RPMI8226 (cell line): ENCODE measurements around the gene METTL2A.
"Not testable (repeated sequence)": the region's sequence is repeated elsewhere in the genome, so short reads cannot be mapped to it uniquely, and the experiment has no call there.

Source experiments
- DNase-seq: peaks from one replicate; pipeline ENCODE4 v3.0.0-alpha.2; 2015

METTL2A gene, protein sequence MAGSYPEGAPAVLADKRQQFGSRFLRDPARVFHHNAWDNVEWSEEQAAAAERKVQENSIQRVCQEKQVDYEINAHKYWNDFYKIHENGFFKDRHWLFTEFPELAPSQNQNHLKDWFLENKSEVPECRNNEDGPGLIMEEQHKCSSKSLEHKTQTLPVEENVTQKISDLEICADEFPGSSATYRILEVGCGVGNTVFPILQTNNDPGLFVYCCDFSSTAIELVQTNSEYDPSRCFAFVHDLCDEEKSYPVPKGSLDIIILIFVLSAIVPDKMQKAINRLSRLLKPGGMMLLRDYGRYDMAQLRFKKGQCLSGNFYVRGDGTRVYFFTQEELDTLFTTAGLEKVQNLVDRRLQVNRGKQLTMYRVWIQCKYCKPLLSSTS

DNA sequence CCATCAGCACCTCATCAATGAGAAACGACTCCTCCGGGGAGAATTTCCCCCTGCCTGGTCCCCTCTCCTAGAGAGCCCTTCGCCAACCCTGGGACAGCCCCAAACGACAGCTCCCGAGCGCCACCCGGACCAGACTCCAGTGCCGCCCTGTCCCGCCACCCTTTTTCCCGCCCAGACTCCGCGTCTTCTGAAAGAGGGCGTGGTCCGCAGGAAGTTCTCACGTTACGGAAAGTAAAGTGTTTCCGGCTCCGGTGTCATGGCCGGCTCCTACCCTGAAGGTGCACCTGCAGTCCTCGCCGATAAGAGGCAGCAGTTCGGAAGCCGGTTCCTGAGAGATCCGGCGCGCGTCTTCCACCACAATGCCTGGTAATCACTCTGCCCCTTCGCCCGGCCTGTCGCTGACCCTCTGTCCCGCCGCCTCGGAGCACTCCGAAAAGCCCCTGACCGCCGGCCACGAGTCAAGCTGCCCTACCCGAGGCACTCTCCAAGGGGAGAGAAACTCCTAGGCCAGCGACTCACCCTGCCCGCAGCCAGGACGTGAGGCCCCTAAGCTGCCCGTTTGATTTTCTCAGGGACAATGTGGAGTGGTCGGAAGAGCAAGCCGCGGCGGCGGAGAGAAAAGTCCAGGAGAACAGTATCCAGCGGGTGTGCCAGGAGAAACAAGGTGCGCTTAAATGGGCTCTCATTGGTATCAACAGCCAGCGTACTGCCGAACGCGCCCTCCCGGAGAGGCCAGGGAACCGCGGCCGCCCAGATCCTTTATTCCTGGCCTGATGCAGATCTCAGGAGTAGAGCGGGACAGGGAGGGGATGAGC, at the start of gene METTL2A:
Gene METTL2A, plus strand, starts transcription at position 251 of the 815 bp plus-strand sequence. Its CDS starts 6 bp downstream, at position 257.
- peak; percentile 96 for DNase-seq

GRCh38 chr17:62380253-62380652, 43.4 kb upstream of the METTL2A start, which contains the start of gene EFCAB3:
TSS of gene EFCAB3 (plus strand) at chr17:62380553. CDS start at chr17:62382980, 2,427 bp downstream.
- no peak for DNase-seq

DNA sequence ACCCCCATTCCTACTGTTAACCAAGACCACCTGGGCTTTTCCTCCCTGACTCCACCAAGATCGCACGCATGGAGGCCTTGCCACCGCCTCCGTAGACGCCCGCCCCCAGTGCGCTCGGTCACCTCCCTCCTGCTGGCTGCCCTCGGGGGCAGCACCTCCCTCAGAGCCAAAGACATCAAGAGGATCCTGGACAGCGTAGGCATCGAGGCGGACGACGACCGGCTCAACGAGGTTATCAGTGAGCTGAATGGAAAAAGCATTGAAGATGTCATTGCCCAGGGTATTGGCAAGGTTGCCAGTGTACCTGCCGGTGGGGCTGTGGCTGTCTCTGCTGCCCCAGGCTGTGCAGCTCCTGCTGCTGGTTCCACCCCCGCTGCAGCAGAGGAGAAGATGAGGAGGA, 42.1 kb upstream of the METTL2A start:
- DNase-seq, result no peak

DNA sequence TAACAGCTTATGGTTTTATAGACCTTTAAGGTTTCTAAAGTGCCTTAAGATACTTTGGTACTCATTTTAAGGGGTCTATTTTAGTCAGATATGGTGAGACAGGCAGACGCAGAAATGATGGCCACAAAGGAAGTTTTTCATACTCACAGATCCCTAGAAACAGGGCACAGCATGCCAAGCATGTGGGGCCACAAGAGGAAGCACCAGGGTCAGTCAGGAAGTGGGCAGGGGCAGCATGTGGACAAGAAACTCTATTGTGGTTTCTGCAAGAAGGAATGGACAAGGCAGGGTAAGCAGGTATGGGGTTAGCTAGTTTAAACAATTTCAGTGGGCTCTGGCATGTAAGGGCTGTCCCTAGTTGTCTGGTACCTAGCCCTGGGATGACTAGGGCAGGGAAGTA, 34.8 kb upstream of the METTL2A start:
- DNase-seq, result no peak

- DNase-seq, result no peak
Measured at GRCh38 chr17:62392908-62393307, 30.8 kb upstream of the METTL2A start.

- no peak for DNase-seq
Measured at GRCh38 chr17:62398891-62399290, 24.8 kb upstream of the METTL2A start.

GRCh38 chr17:62405451-62405850, 18.2 kb upstream of the METTL2A start:
- no peak for DNase-seq

DNA sequence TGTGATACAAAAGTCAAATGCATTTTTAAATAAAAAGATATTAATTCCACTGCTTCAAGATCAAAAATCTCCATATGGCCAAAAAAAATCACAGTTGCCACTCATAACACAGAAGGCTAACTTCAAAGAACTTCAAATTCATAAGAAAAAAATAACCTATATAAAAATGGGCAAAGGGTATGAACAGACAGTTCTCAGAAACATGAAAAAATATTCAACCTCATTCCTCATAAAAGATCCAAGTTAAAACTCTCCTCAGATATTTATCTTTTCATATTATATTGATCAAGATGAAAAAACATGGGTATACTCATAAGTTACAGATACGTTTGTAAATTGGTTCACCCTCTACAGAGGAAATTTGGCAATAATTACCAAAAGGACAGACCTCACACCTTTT, 10.6 kb upstream of the METTL2A start:
- DNase-seq, result not testable (repeated sequence)

- not testable (repeated sequence) for DNase-seq
Measured at GRCh38 chr17:62426214-62426613, 2.5 kb downstream of the METTL2A start.

GRCh38 chr17:62435251-62435650, 11.6 kb downstream of the METTL2A start:
- DNase-seq, result not testable (repeated sequence)

DNA sequence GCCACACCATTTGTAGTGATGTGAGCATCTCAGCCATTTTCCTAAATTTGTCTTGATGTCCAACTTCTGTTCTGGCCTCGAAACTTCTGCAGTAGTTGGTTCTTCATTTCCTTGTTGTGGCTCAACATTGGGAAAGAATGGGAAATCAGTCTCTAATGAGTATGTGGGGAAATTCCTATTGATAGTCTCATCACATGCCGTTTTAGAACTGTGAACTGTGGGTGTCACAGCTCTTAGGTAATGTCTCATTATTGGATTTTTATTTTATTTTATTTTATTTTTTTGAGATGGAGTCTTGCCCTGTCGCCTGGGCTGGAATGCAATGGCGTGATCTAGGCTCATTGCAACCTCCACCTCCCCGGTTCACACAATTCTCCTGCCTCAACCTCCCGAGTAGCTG, 17.5 kb downstream of the METTL2A start:
- not testable (repeated sequence) for DNase-seq

DNA sequence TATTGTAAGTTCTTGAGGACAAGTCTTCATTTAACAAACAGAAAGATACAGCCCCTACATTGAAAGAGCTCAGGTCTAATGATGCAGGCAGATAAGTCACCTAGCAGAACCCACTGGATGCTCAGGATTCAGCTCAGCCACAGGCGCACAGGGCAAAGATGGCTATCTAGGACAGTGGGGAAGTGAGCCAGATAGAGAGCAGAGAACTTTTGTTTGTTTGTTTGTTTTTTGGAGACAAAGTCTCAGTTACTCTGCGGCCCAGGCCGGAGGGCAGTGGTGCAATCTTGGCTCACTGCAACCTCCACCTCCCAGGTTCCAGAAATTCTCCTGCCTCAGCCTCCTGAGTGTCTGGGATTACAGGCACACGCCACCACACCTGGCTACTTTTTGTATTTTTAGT, 20.4 kb downstream of the METTL2A start:
- no peak for DNase-seq

- DNase-seq, result not testable (repeated sequence)
Measured at GRCh38 chr17:62445791-62446190, 22.1 kb downstream of the METTL2A start.

- DNase-seq, result not testable (repeated sequence)
Measured at GRCh38 chr17:62452195-62452594, 28.5 kb downstream of the METTL2A start.

GRCh38 chr17:62453041-62453440, 29.3 kb downstream of the METTL2A start:
- not testable (repeated sequence) for DNase-seq

DNA sequence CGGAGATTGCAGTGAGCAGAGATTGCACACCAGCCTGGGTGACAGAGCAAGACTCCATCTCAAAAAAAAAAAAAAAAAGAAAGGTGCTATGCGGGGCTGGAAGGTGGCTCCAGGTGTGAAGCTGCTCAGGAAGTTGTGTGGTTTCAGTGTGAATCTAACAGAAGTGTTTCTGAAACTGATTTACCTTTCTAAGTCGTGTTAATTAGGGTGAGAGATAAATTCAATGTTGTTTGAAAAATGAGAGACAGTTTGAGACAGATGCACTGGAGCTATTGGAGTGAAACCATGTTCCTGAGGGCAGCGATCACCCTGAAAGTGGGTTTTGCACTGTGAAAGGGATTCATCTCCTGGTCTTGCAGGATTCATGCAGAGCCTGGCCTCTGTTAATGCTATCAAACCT, 30.0 kb downstream of the METTL2A start:
- peak; percentile 73 for DNase-seq

GRCh38 chr17:62454111-62454510, 30.4 kb downstream of the METTL2A start:
- DNase-seq, result peak; percentile 65

- no peak for DNase-seq
Measured at GRCh38 chr17:62456016-62456415, 32.3 kb downstream of the METTL2A start.

- DNase-seq, result not testable (repeated sequence)
Measured at GRCh38 chr17:62458483-62458882, 34.8 kb downstream of the METTL2A start.

DNA sequence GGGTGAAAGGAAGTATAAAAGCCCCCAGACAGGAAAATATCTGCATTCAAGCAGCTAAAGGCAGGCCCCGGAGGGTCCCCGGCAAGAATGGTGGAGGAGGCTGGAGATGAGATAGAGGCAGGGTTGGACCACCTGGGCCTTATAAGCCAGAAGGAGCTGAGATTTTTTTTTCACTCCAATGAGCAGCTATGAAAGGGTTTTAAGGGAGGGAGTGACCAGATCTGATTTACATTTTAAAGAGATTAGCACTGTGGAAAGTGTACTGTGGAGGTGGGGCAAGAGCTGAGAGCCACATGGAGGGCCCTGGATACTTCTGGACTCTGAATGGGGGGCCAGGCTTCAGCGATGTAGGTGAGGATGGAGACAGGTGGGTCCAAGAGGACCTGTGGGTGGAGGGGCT, 40.7 kb downstream of the METTL2A start:
- not testable (repeated sequence) for DNase-seq

DNA sequence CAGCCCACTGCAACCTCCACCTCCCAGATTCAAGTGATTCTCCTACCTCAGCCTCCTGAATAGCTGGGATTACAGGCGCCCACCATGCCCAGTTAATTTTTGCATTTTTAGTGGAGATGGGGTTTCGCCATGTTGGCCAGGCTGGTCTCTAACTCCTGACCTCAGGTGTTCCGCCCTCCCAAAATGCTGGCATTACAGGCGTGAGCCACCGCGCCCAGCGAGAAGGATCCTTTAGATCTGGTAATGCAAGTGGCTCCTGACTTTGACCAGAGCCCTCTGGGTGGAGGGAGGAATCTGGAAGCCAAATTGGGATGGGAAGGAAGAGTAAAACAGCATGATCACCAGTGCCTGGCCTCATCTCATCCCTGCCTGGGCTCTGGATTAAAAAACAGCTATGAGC, 41.6 kb downstream of the METTL2A start:
- DNase-seq, result not testable (repeated sequence)

- DNase-seq, result peak; percentile 98
Measured at GRCh38 chr17:62470666-62471379, 47.1 kb downstream of the METTL2A start.

DNA sequence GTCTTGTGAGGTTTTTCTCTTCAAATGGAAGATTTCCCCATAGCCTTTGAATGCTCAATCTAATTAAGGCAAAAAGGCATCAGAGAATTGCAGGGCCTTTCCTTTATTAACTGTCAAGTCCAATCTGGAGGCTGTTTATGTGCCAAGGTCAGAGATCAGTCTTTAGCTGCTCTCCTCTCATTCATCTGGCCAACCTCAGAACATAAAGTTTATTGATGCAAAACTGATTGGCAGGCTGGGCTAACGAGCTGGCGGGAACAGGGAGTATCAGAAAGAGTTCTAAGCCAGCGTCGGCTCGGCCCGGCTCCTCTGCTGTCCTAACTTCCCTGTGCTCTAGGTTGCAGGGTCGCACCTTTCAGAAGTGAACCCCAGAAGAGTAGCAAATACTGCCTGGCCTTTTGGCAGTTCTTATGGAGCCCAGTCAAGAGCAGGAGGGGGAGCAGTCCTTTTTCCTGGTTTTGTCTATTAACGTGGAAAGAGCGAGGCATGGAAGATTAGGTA, 47.7 kb downstream of the METTL2A start:
- DNase-seq, result not testable (repeated sequence)
